Dendritic cell treated with granulocyte-macrophage colony-stimulating factor and Interleukin-4, amounts not matched to agents 40 ng/mL and 50 ng/mL, for 4 days (primary cell): Measurements from ENCODE around the gene METTL25.

ENCODE experiments used
- H3K27ac Mint-ChIP-seq: one replicate; pipeline ENCODE4 v1.8.0; 2022; ENCODE audit warnings: mild to moderate bottlenecking, mixed read lengths
- H3K27me3 Mint-ChIP-seq: one replicate; pipeline ENCODE4 v1.8.0; 2022; ENCODE audit warnings: mild to moderate bottlenecking, mixed read lengths
- H3K36me3 Mint-ChIP-seq: one replicate; pipeline ENCODE4 v1.8.0; 2022; ENCODE audit warnings: low read depth, mixed read lengths
- H3K4me1 Mint-ChIP-seq: one replicate; pipeline ENCODE4 v1.8.0; 2022; ENCODE audit warnings: low read depth, mixed read lengths
- H3K4me3 Mint-ChIP-seq: one replicate; pipeline ENCODE4 v1.8.0; 2022; ENCODE audit warnings: mild to moderate bottlenecking, moderate library complexity, mixed read lengths
- H3K9me3 Mint-ChIP-seq: one replicate; pipeline ENCODE4 v1.8.0; 2022; ENCODE audit warnings: mixed read lengths
- intact Hi-C: fragments of 100-400 bp; cut with micrococcal nuclease; formaldehyde crosslinking; loops from one replicate; pipeline ENCODE4 v1.15.0; 2022

METTL25 gene

DNA sequence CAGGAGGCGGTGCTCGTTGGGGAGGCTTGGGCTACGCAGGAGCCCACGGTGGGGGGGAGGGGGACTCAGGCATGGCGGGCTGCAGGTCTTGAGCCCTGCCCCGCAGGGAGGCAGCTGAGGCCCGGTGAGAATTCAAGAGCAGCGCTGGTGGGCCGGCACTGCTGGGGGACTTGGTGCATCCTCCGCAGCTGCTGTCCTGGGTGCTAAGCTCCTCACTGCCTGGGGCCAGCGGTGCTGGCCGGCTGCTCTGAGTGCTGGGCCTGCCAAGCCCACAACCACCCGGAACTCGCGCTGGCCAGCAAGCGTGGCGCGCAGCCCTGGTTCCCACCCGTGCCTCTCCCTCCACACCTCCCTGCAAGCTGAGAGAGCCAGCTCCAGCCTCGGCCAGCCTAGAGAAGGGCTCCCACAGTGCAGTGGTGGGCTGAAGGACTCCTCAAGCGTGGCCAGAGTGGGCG lies 3.2 kb downstream of the METTL25 start:
- intact Hi-C loops: no loop called here
- no peaks in the 10 kb centered on the region for H3K27me3 Mint-ChIP-seq
- peaks cover 38% of the 10 kb centered on the region for H3K4me1 Mint-ChIP-seq
- no peak overlapping the region for H3K27ac Mint-ChIP-seq
- peaks cover 44% of the 10 kb centered on the region for H3K36me3 Mint-ChIP-seq
- H3K9me3 Mint-ChIP-seq: peaks cover 9% of the 10 kb centered on the region
- H3K4me3 Mint-ChIP-seq: no peak overlapping the region

- Mint-ChIP-seq H3K36me3 (peaks cover 28% of the 10 kb centered on the region), H3K27me3 (no peaks in the 10 kb centered on the region), H3K9me3 (peaks cover 9% of the 10 kb centered on the region), H3K27ac (no peak overlapping the region), H3K4me3 (no peak overlapping the region), H3K4me1 (peaks cover 23% of the 10 kb centered on the region)
- intact Hi-C loops: no loop called here
These were observed 5.7 kb downstream of the METTL25 start for GRCh38 chr12:82363990-82364389.

- Mint-ChIP-seq H3K4me1 (peaks cover 8% of the 10 kb centered on the region), H3K27me3 (no peaks in the 10 kb centered on the region), H3K4me3 (no peak overlapping the region), H3K27ac (no peak overlapping the region), H3K9me3 (peaks cover 21% of the 10 kb centered on the region), H3K36me3 (peaks cover 30% of the 10 kb centered on the region)
- intact Hi-C loops: no loop called here
These were observed 7.9 kb downstream of the METTL25 start for GRCh38 chr12:82366197-82366596.

DNA sequence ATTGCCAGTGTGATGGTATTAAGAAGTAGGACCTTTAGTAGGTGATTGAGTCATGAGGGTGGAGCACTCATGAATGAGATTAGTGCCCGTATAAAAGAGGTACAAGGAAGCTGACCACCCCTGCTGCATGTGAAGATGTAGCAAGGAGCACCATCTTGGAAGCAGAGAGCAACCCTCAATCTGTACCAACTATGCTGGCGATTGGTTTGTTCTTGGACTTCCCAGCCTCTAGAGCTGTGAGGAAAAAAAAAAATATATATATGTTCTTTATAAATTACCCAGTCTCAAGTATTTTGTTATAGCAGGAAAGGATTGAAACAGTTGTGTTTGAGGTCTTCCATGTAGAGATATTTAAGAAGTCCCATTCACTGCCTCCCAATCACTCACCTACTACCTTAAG lies 16.9 kb downstream of the METTL25 start:
- no peak overlapping the region for H3K27ac Mint-ChIP-seq
- intact Hi-C loops: no loop called here
- H3K27me3 Mint-ChIP-seq: no peaks in the 10 kb centered on the region
- H3K4me1 Mint-ChIP-seq: no peaks in the 10 kb centered on the region
- no peak overlapping the region for H3K4me3 Mint-ChIP-seq
- peaks cover 40% of the 10 kb centered on the region for H3K36me3 Mint-ChIP-seq
- peaks cover 39% of the 10 kb centered on the region for H3K9me3 Mint-ChIP-seq

- Mint-ChIP-seq H3K9me3 (peaks cover 12% of the 10 kb centered on the region), H3K27ac (no peak overlapping the region), H3K27me3 (no peaks in the 10 kb centered on the region), H3K4me1 (no peaks in the 10 kb centered on the region), H3K4me3 (no peak overlapping the region), H3K36me3 (peaks cover 11% of the 10 kb centered on the region)
- intact Hi-C loops: no loop called here
These were observed 20.7 kb downstream of the METTL25 start for GRCh38 chr12:82378997-82379396.

DNA sequence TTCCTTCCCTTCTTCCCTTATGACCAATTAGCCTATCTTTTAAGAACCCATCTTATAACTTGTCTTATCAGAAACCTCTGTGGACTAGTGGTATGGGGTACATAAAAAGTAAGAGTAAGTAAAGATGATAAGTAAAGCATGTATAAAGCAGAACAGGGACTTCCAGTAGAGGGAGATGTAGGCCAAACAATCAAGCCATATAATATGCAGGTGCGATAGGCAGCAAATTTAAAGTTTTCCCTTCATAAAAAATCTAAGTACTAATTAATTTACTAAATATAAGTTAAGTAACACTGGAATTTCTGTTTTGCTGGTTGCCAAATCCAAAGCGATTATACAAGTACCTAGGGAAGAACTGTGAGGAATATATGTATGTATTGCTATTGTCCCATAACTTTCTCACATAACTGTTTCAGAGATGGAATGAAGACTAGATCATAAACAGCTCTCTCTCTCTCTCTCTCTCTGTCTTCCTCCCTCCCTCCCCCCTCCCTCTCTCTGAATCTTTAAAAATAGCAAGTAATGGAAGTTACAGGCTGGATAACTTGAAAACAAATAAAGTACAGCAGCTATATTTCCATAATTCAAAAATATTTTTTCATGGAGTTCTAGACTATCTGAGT lies 25.7 kb downstream of the METTL25 start:
- H3K4me3 Mint-ChIP-seq: no peak overlapping the region
- intact Hi-C loops: no loop called here
- H3K27ac Mint-ChIP-seq: no peak overlapping the region
- no peaks in the 10 kb centered on the region for H3K9me3 Mint-ChIP-seq
- H3K27me3 Mint-ChIP-seq: no peaks in the 10 kb centered on the region
- H3K36me3 Mint-ChIP-seq: peaks cover 21% of the 10 kb centered on the region
- no peaks in the 10 kb centered on the region for H3K4me1 Mint-ChIP-seq

DNA sequence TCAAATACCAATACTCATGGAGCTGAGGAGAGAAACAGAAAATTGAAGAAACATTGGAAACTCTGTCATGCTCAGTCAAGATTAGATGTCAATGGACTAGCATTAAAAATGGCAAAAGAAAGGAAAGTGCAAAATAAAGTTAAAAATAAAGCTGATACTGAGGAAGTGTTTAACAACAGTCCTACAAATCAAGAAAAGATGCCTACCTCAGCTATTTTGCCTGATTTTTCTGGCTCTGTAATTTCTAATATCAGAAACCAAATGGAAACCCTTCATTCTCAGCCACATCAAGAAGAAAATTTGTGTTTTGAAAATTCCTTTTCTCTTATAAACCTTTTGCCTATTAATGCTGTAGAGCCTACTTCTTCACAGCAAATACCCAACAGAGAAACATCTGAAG lies 40.5 kb downstream of the METTL25 start:
- Mint-ChIP-seq H3K4me3 (no peak overlapping the region), H3K4me1 (no peaks in the 10 kb centered on the region), H3K36me3 (peaks cover 34% of the 10 kb centered on the region)

GRCh38 chr12:82400819-82401218 lies 42.5 kb downstream of the METTL25 start:
- intact Hi-C loops: no loop called here
- Mint-ChIP-seq H3K9me3 (no peaks in the 10 kb centered on the region), H3K4me1 (no peaks in the 10 kb centered on the region), H3K27ac (no peak overlapping the region), H3K4me3 (no peak overlapping the region), H3K36me3 (peaks cover 27% of the 10 kb centered on the region), H3K27me3 (no peaks in the 10 kb centered on the region)

More for the DNA sequence above, 40.5 kb downstream of the METTL25 start:
- intact Hi-C loops: no loop called here
- Mint-ChIP-seq H3K27ac (no peak overlapping the region), H3K27me3 (no peaks in the 10 kb centered on the region), H3K9me3 (no peaks in the 10 kb centered on the region)

DNA sequence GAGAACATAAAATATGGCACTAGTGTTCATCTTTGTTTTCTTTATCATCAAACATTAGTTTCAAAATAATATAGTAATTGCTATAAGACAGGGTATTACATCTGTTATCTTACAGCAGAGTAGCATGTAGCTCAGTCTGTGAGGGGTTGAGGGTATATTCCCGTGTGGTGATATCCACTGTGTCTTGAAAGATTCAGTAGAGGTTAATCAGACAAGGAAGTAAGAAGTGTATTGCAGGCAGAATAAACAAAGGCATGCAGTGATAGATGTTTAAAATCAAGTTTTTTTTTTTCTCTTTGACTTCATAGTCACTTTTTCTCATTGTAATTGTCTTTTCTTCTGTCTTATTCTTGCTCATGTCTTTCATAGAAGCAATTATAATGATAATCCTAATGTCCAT lies 48.3 kb downstream of the METTL25 start:
- intact Hi-C loops: no loop called here
- Mint-ChIP-seq H3K36me3 (peaks cover 33% of the 10 kb centered on the region), H3K4me3 (no peak overlapping the region), H3K27me3 (no peaks in the 10 kb centered on the region), H3K9me3 (no peaks in the 10 kb centered on the region), H3K27ac (no peak overlapping the region), H3K4me1 (no peaks in the 10 kb centered on the region)

DNA sequence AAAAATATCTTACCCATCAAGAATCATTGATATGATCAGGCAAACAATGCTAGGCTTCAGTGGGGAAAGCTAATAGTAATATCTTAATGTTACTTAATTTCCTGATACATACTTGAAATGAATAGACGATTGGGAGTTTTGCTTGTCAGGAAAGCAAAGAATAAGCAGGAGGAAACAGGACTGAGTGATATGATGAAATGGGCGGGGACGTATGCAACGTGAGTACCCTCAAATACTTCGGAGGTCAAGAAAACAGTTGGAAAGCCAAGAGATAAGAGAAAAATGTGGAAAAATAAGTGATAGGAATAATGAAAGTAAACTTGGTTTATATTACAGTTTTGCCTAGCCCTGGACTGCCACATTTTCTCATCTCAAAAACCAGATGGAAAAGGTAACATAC lies 49.2 kb downstream of the METTL25 start:
- H3K27ac Mint-ChIP-seq: no peak overlapping the region
- peaks cover 33% of the 10 kb centered on the region for H3K36me3 Mint-ChIP-seq
- H3K9me3 Mint-ChIP-seq: no peaks in the 10 kb centered on the region
- H3K27me3 Mint-ChIP-seq: no peaks in the 10 kb centered on the region
- intact Hi-C loops: no loop called here
- no peak overlapping the region for H3K4me3 Mint-ChIP-seq
- H3K4me1 Mint-ChIP-seq: no peaks in the 10 kb centered on the region

DNA sequence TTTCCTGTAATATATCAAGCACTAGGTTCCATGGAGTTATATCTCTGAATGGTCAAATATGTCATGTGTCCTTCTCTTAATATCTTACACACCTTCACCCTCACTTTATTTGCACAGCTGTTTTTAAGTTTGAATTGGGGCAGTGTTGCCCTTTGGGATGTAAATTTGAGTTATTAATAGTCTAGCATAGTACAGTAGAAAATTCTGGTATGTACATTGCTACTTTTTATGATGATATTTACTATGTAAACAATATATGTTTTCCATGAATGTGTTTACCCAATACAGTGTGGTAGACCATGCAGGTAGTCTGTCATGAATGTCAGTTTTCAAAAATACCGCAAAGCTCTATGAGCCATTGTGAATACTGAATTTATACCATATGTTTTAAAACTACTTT lies 50.5 kb downstream of the METTL25 start:
- Mint-ChIP-seq H3K4me3 (no peak overlapping the region), H3K27ac (no peak overlapping the region), H3K27me3 (no peaks in the 10 kb centered on the region), H3K9me3 (no peaks in the 10 kb centered on the region), H3K4me1 (no peaks in the 10 kb centered on the region), H3K36me3 (peaks cover 27% of the 10 kb centered on the region)
- intact Hi-C loops: no loop called here

DNA sequence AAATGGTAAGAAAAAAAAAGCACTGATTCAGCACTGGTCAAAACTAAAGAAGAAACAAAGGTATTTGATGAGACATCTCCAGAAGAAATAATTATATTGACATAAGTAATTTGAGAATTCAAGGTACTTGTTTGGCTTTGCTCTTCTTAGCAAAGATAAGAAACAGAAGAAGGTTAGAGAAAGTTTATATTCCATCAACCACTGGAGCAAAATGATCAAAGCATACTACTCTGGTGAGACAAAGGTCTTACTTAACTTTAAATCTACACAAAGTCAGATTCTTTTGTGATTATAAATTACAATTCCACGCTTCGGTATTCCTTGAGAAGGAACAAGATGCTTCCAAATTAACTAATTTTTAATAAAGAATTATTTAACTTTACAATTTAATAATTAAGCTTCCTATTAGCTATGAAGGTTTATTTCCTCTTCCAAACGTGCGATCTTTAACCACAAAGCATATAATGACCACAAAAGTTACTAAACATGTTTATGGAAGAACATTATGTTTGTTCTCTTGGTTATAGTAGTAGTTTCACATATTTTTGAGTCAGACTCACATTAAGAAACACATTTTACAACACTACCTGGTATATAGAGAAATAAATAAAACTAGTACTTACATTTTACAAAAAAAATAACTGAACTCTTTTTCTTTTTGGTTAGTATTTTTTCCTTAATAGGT lies 53.4 kb downstream of the METTL25 start:
- Mint-ChIP-seq H3K4me3 (no peak overlapping the region), H3K36me3 (peaks cover 19% of the 10 kb centered on the region), H3K9me3 (no peaks in the 10 kb centered on the region), H3K27me3 (no peaks in the 10 kb centered on the region), H3K27ac (no peak overlapping the region), H3K4me1 (no peaks in the 10 kb centered on the region)
- intact Hi-C loops: no loop called here

GRCh38 chr12:82412246-82412645 lies 53.9 kb downstream of the METTL25 start:
- Mint-ChIP-seq H3K9me3 (no peaks in the 10 kb centered on the region), H3K27me3 (no peaks in the 10 kb centered on the region), H3K4me1 (no peaks in the 10 kb centered on the region), H3K4me3 (no peak overlapping the region), H3K36me3 (peaks cover 18% of the 10 kb centered on the region), H3K27ac (no peak overlapping the region)
- intact Hi-C loops: no loop called here

- intact Hi-C loops: no loop called here
- H3K4me3 Mint-ChIP-seq: no peak overlapping the region
- no peaks in the 10 kb centered on the region for H3K4me1 Mint-ChIP-seq
- no peak overlapping the region for H3K27ac Mint-ChIP-seq
- H3K27me3 Mint-ChIP-seq: no peaks in the 10 kb centered on the region
- H3K36me3 Mint-ChIP-seq: peaks cover 6% of the 10 kb centered on the region
- no peaks in the 10 kb centered on the region for H3K9me3 Mint-ChIP-seq
These were observed 55.7 kb downstream of the METTL25 start for GRCh38 chr12:82414044-82414443.

GRCh38 chr12:82414926-82415325 lies 56.6 kb downstream of the METTL25 start:
- H3K4me1 Mint-ChIP-seq: no peaks in the 10 kb centered on the region
- intact Hi-C loops: no loop called here
- H3K9me3 Mint-ChIP-seq: no peaks in the 10 kb centered on the region
- no peak overlapping the region for H3K4me3 Mint-ChIP-seq
- H3K36me3 Mint-ChIP-seq: peaks cover 6% of the 10 kb centered on the region
- H3K27ac Mint-ChIP-seq: no peak overlapping the region
- H3K27me3 Mint-ChIP-seq: no peaks in the 10 kb centered on the region
